ENCODE data around the gene ERI2. TPM values are rescaled to one million over a fixed set of nuclear protein-coding genes. Genes with fewer than 3 reads are reported as not detected.
A peak's percentile ranks its signal among the peaks of the same experiment; 100 is the strongest.

ERI2 gene
- total and polyA plus RNA-seq, 4 donors = 5.9 to 29.7 (median 10.9) TPM

DNA sequence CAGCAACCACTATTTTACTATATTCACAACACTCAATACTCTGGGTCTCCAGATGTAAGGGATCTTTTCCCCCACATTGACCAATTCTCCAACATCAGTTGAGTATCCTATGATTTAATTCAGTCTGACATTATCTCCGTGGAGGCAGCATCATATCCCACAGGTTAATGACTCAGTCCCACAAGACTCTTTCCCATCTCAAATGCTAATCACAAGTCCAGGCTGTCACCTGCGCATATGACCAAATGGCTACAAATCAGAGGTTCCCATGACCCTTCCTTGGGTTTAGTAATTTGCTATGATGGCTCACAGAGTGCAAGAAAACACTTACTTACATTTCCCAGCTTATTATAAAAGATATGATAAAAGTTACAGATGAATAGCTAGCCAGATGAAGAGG is 23.8 kb downstream of the ERI2 start:
- peaks cover 0 to 6% (median under 1%) of the 10 kb centered on the region in 4 donors for H3K36me3 ChIP-seq (ENCODE audit: control insufficient read depth in 4 of 4, insufficient read depth in 4 of 4, low read length in 4 of 4)
- DNase-seq (no peak), ATAC-seq (ENCODE audit: insufficient read depth, low FRiP score) (no peak)
- TF ChIP-seq, protein P1, sequence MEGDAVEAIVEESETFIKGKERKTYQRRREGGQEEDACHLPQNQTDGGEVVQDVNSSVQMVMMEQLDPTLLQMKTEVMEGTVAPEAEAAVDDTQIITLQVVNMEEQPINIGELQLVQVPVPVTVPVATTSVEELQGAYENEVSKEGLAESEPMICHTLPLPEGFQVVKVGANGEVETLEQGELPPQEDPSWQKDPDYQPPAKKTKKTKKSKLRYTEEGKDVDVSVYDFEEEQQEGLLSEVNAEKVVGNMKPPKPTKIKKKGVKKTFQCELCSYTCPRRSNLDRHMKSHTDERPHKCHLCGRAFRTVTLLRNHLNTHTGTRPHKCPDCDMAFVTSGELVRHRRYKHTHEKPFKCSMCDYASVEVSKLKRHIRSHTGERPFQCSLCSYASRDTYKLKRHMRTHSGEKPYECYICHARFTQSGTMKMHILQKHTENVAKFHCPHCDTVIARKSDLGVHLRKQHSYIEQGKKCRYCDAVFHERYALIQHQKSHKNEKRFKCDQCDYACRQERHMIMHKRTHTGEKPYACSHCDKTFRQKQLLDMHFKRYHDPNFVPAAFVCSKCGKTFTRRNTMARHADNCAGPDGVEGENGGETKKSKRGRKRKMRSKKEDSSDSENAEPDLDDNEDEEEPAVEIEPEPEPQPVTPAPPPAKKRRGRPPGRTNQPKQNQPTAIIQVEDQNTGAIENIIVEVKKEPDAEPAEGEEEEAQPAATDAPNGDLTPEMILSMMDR (IDR thresholded peaks at IDR 0.05; ENCODE audit: control extremely low read depth, extremely low read depth) = no peak
- H3K4me1 ChIP-seq (ENCODE audit: control insufficient read depth in 5 of 5, insufficient read depth in 5 of 5, low read length in 5 of 5) = no peaks in the 10 kb centered on the region
- no peak overlapping the region for H3K4me3 ChIP-seq
- no peaks in the 10 kb centered on the region for H3K9me3 ChIP-seq (ENCODE audit: control insufficient read depth in 4 of 4, insufficient read depth in 3 of 4, low read length in 3 of 4)
- no peaks in the 10 kb centered on the region for H3K27me3 ChIP-seq (ENCODE audit: control insufficient read depth in 3 of 3, insufficient read depth in 3 of 3, low read length in 2 of 3)
- no peak overlapping the region for H3K27ac ChIP-seq (ENCODE audit: low read depth in 1 of 2, low read length in 1 of 2)
- no peak overlapping the region for H3K9ac ChIP-seq (ENCODE audit: insufficient read depth in 1 of 2, low read length in 2 of 2)
- WGBS, 2 donors = 95 to 98% methylated on average over 2 of the region's 2 CpGs

DNA sequence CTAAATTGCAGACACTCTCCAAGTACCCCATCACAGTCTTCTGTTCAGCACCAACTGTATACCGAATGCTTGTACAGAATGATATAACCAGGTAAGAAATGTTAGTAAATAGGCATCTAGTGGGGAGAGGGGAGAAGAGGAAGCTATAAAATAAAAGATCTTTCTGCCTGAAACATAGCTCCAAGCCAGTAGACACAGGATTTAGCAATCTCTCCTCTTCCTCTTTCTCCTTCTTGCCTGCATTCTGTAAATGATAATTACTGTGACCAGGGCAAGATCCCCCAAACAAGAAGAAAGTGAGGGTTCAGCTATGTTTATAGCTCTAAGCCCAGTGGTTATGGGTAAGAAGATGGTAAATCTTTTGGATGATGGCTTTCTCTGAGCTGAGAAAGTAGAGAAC is 24.6 kb downstream of the ERI2 start:
- no peak for ATAC-seq (ENCODE audit: insufficient read depth, low FRiP score)
- H3K4me1 ChIP-seq (ENCODE audit: control insufficient read depth in 5 of 5, insufficient read depth in 5 of 5, low read length in 5 of 5) = no peaks in the 10 kb centered on the region
- H3K27ac ChIP-seq (ENCODE audit: low read depth in 1 of 2, low read length in 1 of 2) = no peak overlapping the region
- no peak overlapping the region for H3K9ac ChIP-seq (ENCODE audit: insufficient read depth in 1 of 2, low read length in 2 of 2)
- DNase-seq = no peak
- H3K4me3 ChIP-seq = no peak overlapping the region
- no peaks in the 10 kb centered on the region for H3K9me3 ChIP-seq (ENCODE audit: control insufficient read depth in 4 of 4, insufficient read depth in 3 of 4, low read length in 3 of 4)
- H3K36me3 ChIP-seq (ENCODE audit: control insufficient read depth in 4 of 4, insufficient read depth in 4 of 4, low read length in 4 of 4) = peaks cover 0 to 6% (median 1%) of the 10 kb centered on the region in 4 donors
- no peaks in the 10 kb centered on the region for H3K27me3 ChIP-seq (ENCODE audit: control insufficient read depth in 3 of 3, insufficient read depth in 3 of 3, low read length in 2 of 3)
- WGBS, 2 donors = 55 to 94% methylated on average over 1 of the region's 1 CpG
- TF ChIP-seq, protein P1 (IDR thresholded peaks at IDR 0.05; ENCODE audit: control extremely low read depth, extremely low read depth) = no peak

DNA sequence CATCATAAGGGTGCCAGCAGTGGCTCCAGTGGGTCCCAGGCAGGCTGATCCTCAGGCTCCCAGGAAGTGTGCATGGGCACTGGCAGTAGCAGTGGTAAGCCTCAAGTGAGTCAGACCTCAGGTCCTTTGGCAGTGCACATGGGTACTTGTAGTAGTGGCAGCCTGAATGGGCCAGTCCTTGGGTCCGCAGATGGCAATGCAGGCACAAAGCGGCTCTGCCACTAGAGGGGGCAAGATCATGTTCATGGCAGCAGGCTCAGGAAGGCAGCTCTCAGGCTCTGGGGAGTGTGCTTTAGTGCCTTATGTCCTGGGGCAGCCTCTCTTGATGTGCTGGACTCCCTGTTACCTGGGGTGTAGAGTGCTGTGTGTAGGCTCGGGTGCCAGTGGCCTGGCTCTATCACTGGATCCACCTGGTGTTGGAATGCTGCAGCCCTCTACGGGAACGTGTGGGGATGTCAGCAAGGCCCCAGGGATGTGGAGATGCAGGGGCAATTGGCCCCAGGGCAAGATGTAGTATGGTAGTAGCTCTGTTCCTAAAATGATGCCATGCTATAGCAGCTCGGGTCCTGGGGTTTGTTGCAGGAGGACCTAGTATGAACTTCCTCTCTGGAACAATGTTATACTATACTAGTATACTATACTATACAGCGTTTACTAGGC is 31.4 kb downstream of the ERI2 start:
- DNase-seq = peak; percentile 8 to 46 (median 37)
- Histone ChIP-seq H3K4me3 (no peak overlapping the region), H3K27me3 (ENCODE audit: control insufficient read depth in 3 of 3, insufficient read depth in 3 of 3, low read length in 2 of 3) (no peaks in the 10 kb centered on the region), H3K4me1 (ENCODE audit: control insufficient read depth in 5 of 5, insufficient read depth in 5 of 5, low read length in 5 of 5) (no peaks in the 10 kb centered on the region), H3K36me3 (ENCODE audit: control insufficient read depth in 4 of 4, insufficient read depth in 4 of 4, low read length in 4 of 4) (peaks cover 0 to 5% (median 1%) of the 10 kb centered on the region in 4 donors), H3K27ac (ENCODE audit: low read depth in 1 of 2, low read length in 1 of 2) (no peak overlapping the region), H3K9me3 (ENCODE audit: control insufficient read depth in 4 of 4, insufficient read depth in 3 of 4, low read length in 3 of 4) (no peaks in the 10 kb centered on the region), H3K9ac (ENCODE audit: insufficient read depth in 1 of 2, low read length in 2 of 2) (no peak overlapping the region)
- ATAC-seq (ENCODE audit: insufficient read depth, low FRiP score) = peak; percentile 85
- TF ChIP-seq, protein P1 (IDR thresholded peaks at IDR 0.05; ENCODE audit: control extremely low read depth, extremely low read depth) = no peak
- WGBS, 2 donors = 72 to 85% methylated on average over 7 of the region's 7 CpGs

DNA sequence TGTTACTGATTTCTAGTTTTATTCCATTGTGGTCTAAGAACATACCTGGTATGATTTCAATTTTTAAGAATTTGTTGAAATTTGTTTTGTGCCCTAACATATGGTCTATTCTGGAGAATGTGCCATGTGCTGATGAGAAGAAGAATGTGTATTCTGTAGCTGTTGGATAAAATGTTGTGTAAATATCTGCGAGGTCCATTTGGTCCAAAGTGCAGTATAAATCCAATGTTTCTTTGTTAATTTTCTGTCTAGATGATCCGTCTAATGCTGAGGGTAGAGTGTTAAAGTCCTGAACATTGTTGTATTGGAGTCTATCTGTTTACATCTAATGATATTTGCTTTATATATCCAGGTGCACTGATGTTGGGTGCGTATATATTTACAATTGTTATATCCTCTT is 32.6 kb downstream of the ERI2 start:
- no peak for ATAC-seq (ENCODE audit: insufficient read depth, low FRiP score)
- Histone ChIP-seq H3K4me1 (ENCODE audit: control insufficient read depth in 5 of 5, insufficient read depth in 5 of 5, low read length in 5 of 5) (peaks cover 0 to 3% (median 0%) of the 10 kb centered on the region in 5 donors), H3K27ac (ENCODE audit: low read depth in 1 of 2, low read length in 1 of 2) (no peak overlapping the region), H3K9ac (ENCODE audit: insufficient read depth in 1 of 2, low read length in 2 of 2) (no peak overlapping the region), H3K27me3 (ENCODE audit: control insufficient read depth in 3 of 3, insufficient read depth in 3 of 3, low read length in 2 of 3) (no peaks in the 10 kb centered on the region), H3K9me3 (ENCODE audit: control insufficient read depth in 4 of 4, insufficient read depth in 3 of 4, low read length in 3 of 4) (no peaks in the 10 kb centered on the region), H3K4me3 (no peak overlapping the region), H3K36me3 (ENCODE audit: control insufficient read depth in 4 of 4, insufficient read depth in 4 of 4, low read length in 4 of 4) (peaks cover 0 to 3% (median under 1%) of the 10 kb centered on the region in 4 donors)
- DNase-seq = no peak
- TF ChIP-seq, protein P1 (IDR thresholded peaks at IDR 0.05; ENCODE audit: control extremely low read depth, extremely low read depth) = no peak
- WGBS, 2 donors = 87 to 91% methylated on average over 3 of the region's 3 CpGs

Data from lung (tissue), 12 donors.